A549 (cell line): ENCODE measurements around the gene RSRC2. TPM values are rescaled to one million over a fixed set of nuclear protein-coding genes. Genes with fewer than 3 reads are reported as not detected.

Experiments used
- ATAC-seq, 2 experiments: fragments of 200-7000 bp in 1 of 2; fragments of >200 bp in 1 of 2; cut with Nextera tagmentation in 1 of 2; cut with Tn5 transposase in 1 of 2; 3 replicates each; pipeline versions ENCODE4 v1.8.0 to v1.9.1; 2018 to 2020; ENCODE audit warnings: mild to moderate bottlenecking in 1 of 2, moderate library complexity in 1 of 2
- CTCF ChIA-PET: fragments of 300-600 bp; sonication (Branson Sonifier 250); formaldehyde crosslinking; extraction: SDS; loops from one replicate; lab custom pipeline; 2021; ENCODE audit warnings: antibody characterized with exemption, inconsistent platforms; lab: Yijun Ruan, JAX
- POLR2A ChIA-PET: fragments of 350-600 bp; formaldehyde crosslinking; extraction: SDS; loops from one replicate; lab custom pipeline; 2021; ENCODE audit warnings: antibody characterized with exemption, inconsistent platforms; lab: Yijun Ruan, JAX
- DNase-seq, 2 experiments: peaks; one replicate each; pipeline versions ENCODE4 v3.0.0 to v3.0.0-alpha.2; 2011 to 2016; ENCODE audit warnings: low read depth in 1 of 2, low spot score in 1 of 2
- FAIRE-seq: peaks from 2 replicates; lab custom pipeline; 2011; peaks lifted over from hg19 to GRCh38; lab: Jason Lieb, UNC
- H3K27ac ChIP-seq, 2 experiments: fragments of >200 bp; sonication (Bioruptor Twin); formaldehyde crosslinking; 3 replicates each; pipeline ENCODE4 v1.5.1; 2016 to 2017
- H3K4me1 ChIP-seq: fragments of >200 bp; sonication (Bioruptor Twin); formaldehyde crosslinking; 3 replicates; pipeline ENCODE4 v1.6.1; 2016
- H3K4me2 ChIP-seq: fragments of >200 bp; sonication (Bioruptor Twin); formaldehyde crosslinking; 3 replicates; pipeline ENCODE4 v1.6.1; 2016
- H3K4me3 ChIP-seq: fragments of >200 bp; sonication (Bioruptor Twin); formaldehyde crosslinking; 3 replicates; pipeline ENCODE4 v1.5.1; 2016
- H3K9me3 ChIP-seq: fragments of >200 bp; sonication (Bioruptor Twin); formaldehyde crosslinking; 3 replicates; pipeline ENCODE4 v1.6.1; 2016
- CHD2 ChIP-seq: fragments of 150-350 bp; IDR thresholded peaks from 2 replicates; pipeline ENCODE4 v1.6.1; 2014; ENCODE audit warnings: low read length; ENCODE audit not compliant: partially characterized antibody
- EHF ChIP-seq: fragments of 250-450 bp; sonication (Bioruptor Pico); IDR thresholded peaks from 2 replicates; pipeline ENCODE4 v1.5.0; 2020; ENCODE audit warnings: mild to moderate bottlenecking
- EHMT2 ChIP-seq: fragments of 200-600 bp; sonication (generic); IDR thresholded peaks from 2 replicates; pipeline ENCODE4 v1.6.1; 2016; ENCODE audit warnings: antibody characterized with exemption, low read depth, mild to moderate bottlenecking, moderate library complexity
- EP300 ChIP-seq, 2 experiments: fragments of >200 bp; sonication (Bioruptor Twin); formaldehyde crosslinking; IDR thresholded peaks; 2 replicates in 1 of 2; 3 replicates in 1 of 2; pipeline ENCODE4 v1.6.1; 2016 to 2017
- ESRRA ChIP-seq: fragments of 150-350 bp; IDR thresholded peaks from 2 replicates; pipeline ENCODE4 v1.6.1; 2014; ENCODE audit warnings: mild to moderate bottlenecking, low read length, borderline replicate concordance
- FOSL2 ChIP-seq, 2 experiments: fragments of 450-650 bp in 1 of 2; fragments of >200 bp in 1 of 2; sonication (Bioruptor Twin) in 1 of 2; formaldehyde crosslinking; IDR thresholded peaks; 2 replicates each; pipeline versions ENCODE4 v1.5.0 to v1.6.1; 2016 to 2020; ENCODE audit warnings: mild to moderate bottlenecking in 1 of 2, moderate library complexity in 1 of 2
- FOXS1 ChIP-seq: fragments of 250-450 bp; sonication (Bioruptor Pico); IDR thresholded peaks from 2 replicates; pipeline ENCODE4 v1.5.0; 2020; ENCODE audit warnings: mild to moderate bottlenecking, moderate library complexity
- GATA3 ChIP-seq: IDR thresholded peaks from 2 replicates; pipeline ENCODE4 v1.6.1; 2012; ENCODE audit warnings: borderline replicate concordance
- HEYL ChIP-seq: fragments of 250-450 bp; sonication (Bioruptor Pico); IDR thresholded peaks from 2 replicates; pipeline ENCODE4 v1.8.0; 2021; ENCODE audit warnings: mild to moderate bottlenecking, moderate library complexity
- HOXA7 ChIP-seq: fragments of 250-450 bp; sonication (Bioruptor Pico); IDR thresholded peaks from 2 replicates; pipeline ENCODE4 v1.5.0; 2020; ENCODE audit warnings: mild to moderate bottlenecking, moderate library complexity
- HOXB5 ChIP-seq: fragments of 250-450 bp; sonication (Bioruptor Pico); IDR thresholded peaks from 2 replicates; pipeline ENCODE4 v1.5.0; 2020; ENCODE audit warnings: mild to moderate bottlenecking, moderate library complexity
- JUN ChIP-seq, 2 experiments: fragments of >200 bp; sonication (Bioruptor Twin); formaldehyde crosslinking; IDR thresholded peaks; 2 replicates in 1 of 2; 3 replicates in 1 of 2; pipeline ENCODE4 v1.6.1; 2016 to 2017
- MAZ ChIP-seq: fragments of 150-350 bp; IDR thresholded peaks from 2 replicates; pipeline ENCODE4 v1.6.1; 2014; ENCODE audit warnings: antibody characterized with exemption, low read depth, low read length, borderline replicate concordance
- NFE2L2 ChIP-seq: fragments of 150-350 bp; conservative IDR thresholded peaks from 2 replicates; pipeline ENCODE4 v1.6.1; 2014; ENCODE audit warnings: low read length
- NR3C1 ChIP-seq: fragments of >200 bp; sonication (Bioruptor Twin); formaldehyde crosslinking; IDR thresholded peaks from 3 replicates; pipeline ENCODE4 v1.6.1; 2017
- RAD21 ChIP-seq, 2 experiments: fragments of >200 bp in 1 of 2; sonication (Bioruptor Twin) in 1 of 2; formaldehyde crosslinking in 1 of 2; IDR thresholded peaks in 1 of 2; conservative IDR thresholded peaks in 1 of 2; 2 replicates in 1 of 2; 3 replicates in 1 of 2; pipeline ENCODE4 v1.6.1; 2012 to 2018; ENCODE audit warnings: inconsistent platforms in 1 of 2
- RFX5 ChIP-seq: fragments of 450-650 bp; IDR thresholded peaks from 2 replicates; pipeline ENCODE4 v1.7.1; 2014; ENCODE audit warnings: antibody characterized with exemption, mild to moderate bottlenecking, moderate library complexity
- RNF2 ChIP-seq: fragments of 200-600 bp; sonication (generic); IDR thresholded peaks from 2 replicates; pipeline ENCODE4 v1.6.1; 2016; ENCODE audit warnings: low read depth, mild to moderate bottlenecking, antibody characterized with exemption, moderate library complexity, borderline replicate concordance
- SMC3 ChIP-seq: fragments of >200 bp; sonication (Bioruptor Twin); formaldehyde crosslinking; IDR thresholded peaks from 3 replicates; pipeline ENCODE4 v1.6.1; 2018; ENCODE audit warnings: inconsistent platforms
- SREBF2 ChIP-seq: fragments of 450-650 bp; IDR thresholded peaks from 2 replicates; pipeline ENCODE4 v1.6.1; 2014; ENCODE audit warnings: mild to moderate bottlenecking, moderate library complexity
- TFCP2L1 ChIP-seq: fragments of 250-450 bp; sonication (Bioruptor Pico); IDR thresholded peaks from 2 replicates; pipeline ENCODE4 v1.5.0; 2021; ENCODE audit warnings: mild to moderate bottlenecking
- WGBS: methylation state at CpG from one replicate; pipeline ENCODE4 v1.1.6; 2017; ENCODE audit errors: missing lambda C conversion rate; 5-methylcytosine and 5-hydroxymethylcytosine counted together
- polyA plus RNA-seq, 4 experiments: library from polyadenylated mRNA; depleted of rRNA in 3 of 4; stranded (reverse); fragments of >200 nt; fragmentation: RNase III in 1 of 4; extraction: RNeasy Plus Mini Kit Qiagen cat#74134 plus additional on column Dnase treatment in 1 of 4; gene quantifications; 2 replicates in 3 of 4; 3 replicates in 1 of 4; pipeline ENCODE4 v1.2.3, GENCODE V29; 2011 to 2017
- TF ChIP-seq, protein P1 (sequence below): IDR thresholded peaks from 2 replicates; pipeline ENCODE4 v1.6.1; 2012
- TF ChIP-seq, protein P2 (sequence below): fragments of 250-450 bp; sonication (Bioruptor Pico); IDR thresholded peaks from 2 replicates; pipeline ENCODE4 v1.5.0; 2020; ENCODE audit warnings: low read depth, mild to moderate bottlenecking, moderate library complexity
- TF ChIP-seq, protein P3 (sequence below): IDR thresholded peaks from 2 replicates; pipeline ENCODE4 v1.6.1; 2012
- TF ChIP-seq, protein P4 (sequence below): fragments of 200-600 bp; sonication (generic); IDR thresholded peaks from 2 replicates; pipeline ENCODE4 v1.6.1; 2016; ENCODE audit warnings: antibody characterized with exemption, mild to moderate bottlenecking, moderate library complexity

The RSRC2 gene
- polyA plus RNA-seq, 2 of the 4 experiments (the other 2 are of a cell fraction), result 72.8 to 83.3 TPM

DNA sequence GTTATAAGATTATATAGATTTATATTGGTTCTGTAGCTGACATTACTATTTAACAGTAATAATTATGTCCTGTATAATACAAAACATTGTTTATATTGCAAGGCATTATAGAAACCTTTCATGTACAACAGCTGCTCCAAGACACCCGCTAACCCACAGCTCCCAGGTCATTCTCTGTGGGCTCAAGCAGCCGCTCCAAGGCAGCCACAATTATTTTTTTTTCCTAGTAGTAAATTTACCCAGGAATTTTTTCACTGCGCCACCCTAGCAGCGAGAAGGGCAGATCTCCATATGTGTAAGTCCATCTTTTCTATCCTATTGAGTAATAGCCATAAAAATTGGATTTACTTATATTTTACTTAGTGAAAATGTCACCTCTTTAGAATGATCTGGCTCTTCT, 36.6 kb upstream of the RSRC2 start:
- FAIRE-seq (no peak), ATAC-seq (no peak), DNase-seq (no peak)
- H3K27ac ChIP-seq, result no peak overlapping the region
- H3K9me3 ChIP-seq, result no peaks in the 10 kb centered on the region
- H3K4me2 ChIP-seq, result no peak overlapping the region
- no peak for TF ChIP-seq NFE2L2
- no peak for TF ChIP-seq RFX5
- no peak for TF ChIP-seq MAZ
- no peak for TF ChIP-seq ESRRA
- no peak for TF ChIP-seq EHF (CRISPR knock-in tag)
- no peak for TF ChIP-seq JUN (IDR thresholded peaks at IDR 0.05)
- no peak for TF ChIP-seq HOXA7 (CRISPR knock-in tag)
- no peak for TF ChIP-seq FOSL2 (IDR thresholded peaks at IDR 0.05)
- TF ChIP-seq FOSL2 (CRISPR knock-in tag; IDR thresholded peaks at IDR 0.05), result no peak
- TF ChIP-seq HOXB5 (CRISPR knock-in tag), result no peak
- TF ChIP-seq, protein P1, sequence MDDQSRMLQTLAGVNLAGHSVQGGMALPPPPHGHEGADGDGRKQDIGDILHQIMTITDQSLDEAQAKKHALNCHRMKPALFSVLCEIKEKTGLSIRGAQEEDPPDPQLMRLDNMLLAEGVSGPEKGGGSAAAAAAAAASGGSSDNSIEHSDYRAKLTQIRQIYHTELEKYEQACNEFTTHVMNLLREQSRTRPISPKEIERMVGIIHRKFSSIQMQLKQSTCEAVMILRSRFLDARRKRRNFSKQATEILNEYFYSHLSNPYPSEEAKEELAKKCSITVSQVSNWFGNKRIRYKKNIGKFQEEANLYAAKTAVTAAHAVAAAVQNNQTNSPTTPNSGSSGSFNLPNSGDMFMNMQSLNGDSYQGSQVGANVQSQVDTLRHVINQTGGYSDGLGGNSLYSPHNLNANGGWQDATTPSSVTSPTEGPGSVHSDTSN, result no peak
- no peak for TF ChIP-seq HEYL (CRISPR knock-in tag)
- TF ChIP-seq RAD21 (conservative IDR thresholded peaks at IDR 0.05 in 1 of 2, IDR thresholded peaks at IDR 0.05 in 1 of 2), result no peak
- no peak for TF ChIP-seq GATA3
- TF ChIP-seq FOXS1 (CRISPR knock-in tag), result no peak
- TF ChIP-seq EP300 (IDR thresholded peaks at IDR 0.05), result no peak
- TF ChIP-seq EHMT2, result no peak
- no peak for TF ChIP-seq SREBF2
- POLR2A ChIA-PET, result no interaction called here
- no peak overlapping the region for H3K4me3 ChIP-seq
- WGBS, result 94% methylated on average over 4 of the region's 4 CpGs
- CTCF ChIA-PET, result interaction anchor here (1.0 kb wide), 1 partner anchor 24 kb away, joined by 4 read pairs; no protein-coding TSS in a partner anchor
- H3K4me1 ChIP-seq, result no peaks in the 10 kb centered on the region

DNA sequence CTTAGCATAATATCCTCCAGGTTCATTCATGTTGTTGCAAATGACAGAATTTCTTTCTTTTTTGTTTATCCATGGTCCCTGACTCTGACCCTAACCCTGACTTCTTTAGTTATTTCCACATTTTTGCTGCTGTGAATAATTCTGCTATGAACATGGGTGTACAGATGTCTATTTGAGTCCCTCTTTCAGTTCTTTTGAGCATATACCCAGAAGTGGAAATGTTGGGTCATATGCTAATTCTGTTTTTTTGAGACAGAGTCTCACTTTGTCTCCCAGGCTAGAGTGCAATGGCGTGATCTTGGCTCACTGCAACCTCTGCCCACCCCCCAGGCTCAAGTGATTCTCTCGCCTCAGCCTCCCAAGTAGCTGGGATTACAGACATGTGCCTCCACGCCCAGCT, 33.4 kb upstream of the RSRC2 start:
- no peak for DNase-seq

DNA sequence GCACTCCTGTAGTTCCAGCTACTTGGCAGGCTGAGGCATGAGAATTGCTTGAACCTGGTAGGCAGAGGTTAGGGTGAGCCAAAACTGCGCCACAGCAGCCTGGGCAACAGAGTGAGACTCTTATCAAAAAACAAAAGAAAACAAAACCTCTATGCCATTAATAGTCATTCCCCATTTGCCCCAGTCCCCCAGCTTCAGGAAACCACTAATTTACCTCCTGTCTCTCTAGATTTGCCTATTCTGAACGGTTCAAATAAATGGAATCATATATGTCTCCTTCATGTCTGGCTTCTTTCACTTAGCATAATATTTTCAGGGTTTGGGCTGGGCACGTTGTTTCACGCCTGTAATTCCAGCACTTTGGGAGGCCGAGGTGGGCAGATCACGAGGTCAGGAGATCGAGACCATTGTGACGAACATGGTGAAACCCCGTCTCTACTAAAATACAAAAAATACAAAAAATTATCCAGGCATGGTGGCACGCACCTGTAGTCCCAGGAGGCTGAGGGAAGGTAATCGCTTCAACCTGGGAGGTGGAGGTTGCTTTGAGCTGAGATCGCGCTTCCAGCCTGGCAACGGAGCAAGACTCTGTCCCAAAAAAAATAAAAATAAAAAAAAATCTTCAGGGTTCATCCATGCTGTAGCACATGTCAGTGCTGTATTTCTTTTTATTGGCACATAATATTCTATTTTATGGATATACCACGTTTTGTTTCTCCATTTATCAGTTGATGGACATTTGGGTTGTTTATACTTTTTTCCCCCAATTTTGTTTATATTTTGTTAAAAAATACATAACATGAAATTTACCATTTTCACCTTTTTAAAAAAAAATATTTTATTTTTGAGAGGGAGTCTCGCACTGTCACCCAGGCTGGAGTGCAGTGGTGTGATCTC, 32.3 kb upstream of the RSRC2 start:
- no peak for ATAC-seq
- WGBS, result 96% methylated on average over 16 of the region's 16 CpGs
- no peak overlapping the region for H3K4me3 ChIP-seq
- no peak for FAIRE-seq
- H3K4me1 ChIP-seq, result no peaks in the 10 kb centered on the region
- TF ChIP-seq, protein P2, sequence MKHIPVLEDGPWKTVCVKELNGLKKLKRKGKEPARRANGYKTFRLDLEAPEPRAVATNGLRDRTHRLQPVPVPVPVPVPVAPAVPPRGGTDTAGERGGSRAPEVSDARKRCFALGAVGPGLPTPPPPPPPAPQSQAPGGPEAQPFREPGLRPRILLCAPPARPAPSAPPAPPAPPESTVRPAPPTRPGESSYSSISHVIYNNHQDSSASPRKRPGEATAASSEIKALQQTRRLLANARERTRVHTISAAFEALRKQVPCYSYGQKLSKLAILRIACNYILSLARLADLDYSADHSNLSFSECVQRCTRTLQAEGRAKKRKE (CRISPR knock-in tag), result no peak
- TF ChIP-seq HOXB5 (CRISPR knock-in tag) (no peak), FOSL2 (IDR thresholded peaks at IDR 0.05) (no peak), FOSL2 (CRISPR knock-in tag; IDR thresholded peaks at IDR 0.05) (no peak), HEYL (CRISPR knock-in tag) (no peak), CHD2 (no peak), MAZ (no peak), JUN (IDR thresholded peaks at IDR 0.05) (no peak), TFCP2L1 (no peak), NR3C1 (no peak), EHF (CRISPR knock-in tag) (no peak), RFX5 (no peak), SMC3 (no peak), RNF2 (no peak)
- TF ChIP-seq, protein P3, sequence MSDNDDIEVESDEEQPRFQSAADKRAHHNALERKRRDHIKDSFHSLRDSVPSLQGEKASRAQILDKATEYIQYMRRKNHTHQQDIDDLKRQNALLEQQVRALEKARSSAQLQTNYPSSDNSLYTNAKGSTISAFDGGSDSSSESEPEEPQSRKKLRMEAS, result no peak
- TF ChIP-seq, protein P4, sequence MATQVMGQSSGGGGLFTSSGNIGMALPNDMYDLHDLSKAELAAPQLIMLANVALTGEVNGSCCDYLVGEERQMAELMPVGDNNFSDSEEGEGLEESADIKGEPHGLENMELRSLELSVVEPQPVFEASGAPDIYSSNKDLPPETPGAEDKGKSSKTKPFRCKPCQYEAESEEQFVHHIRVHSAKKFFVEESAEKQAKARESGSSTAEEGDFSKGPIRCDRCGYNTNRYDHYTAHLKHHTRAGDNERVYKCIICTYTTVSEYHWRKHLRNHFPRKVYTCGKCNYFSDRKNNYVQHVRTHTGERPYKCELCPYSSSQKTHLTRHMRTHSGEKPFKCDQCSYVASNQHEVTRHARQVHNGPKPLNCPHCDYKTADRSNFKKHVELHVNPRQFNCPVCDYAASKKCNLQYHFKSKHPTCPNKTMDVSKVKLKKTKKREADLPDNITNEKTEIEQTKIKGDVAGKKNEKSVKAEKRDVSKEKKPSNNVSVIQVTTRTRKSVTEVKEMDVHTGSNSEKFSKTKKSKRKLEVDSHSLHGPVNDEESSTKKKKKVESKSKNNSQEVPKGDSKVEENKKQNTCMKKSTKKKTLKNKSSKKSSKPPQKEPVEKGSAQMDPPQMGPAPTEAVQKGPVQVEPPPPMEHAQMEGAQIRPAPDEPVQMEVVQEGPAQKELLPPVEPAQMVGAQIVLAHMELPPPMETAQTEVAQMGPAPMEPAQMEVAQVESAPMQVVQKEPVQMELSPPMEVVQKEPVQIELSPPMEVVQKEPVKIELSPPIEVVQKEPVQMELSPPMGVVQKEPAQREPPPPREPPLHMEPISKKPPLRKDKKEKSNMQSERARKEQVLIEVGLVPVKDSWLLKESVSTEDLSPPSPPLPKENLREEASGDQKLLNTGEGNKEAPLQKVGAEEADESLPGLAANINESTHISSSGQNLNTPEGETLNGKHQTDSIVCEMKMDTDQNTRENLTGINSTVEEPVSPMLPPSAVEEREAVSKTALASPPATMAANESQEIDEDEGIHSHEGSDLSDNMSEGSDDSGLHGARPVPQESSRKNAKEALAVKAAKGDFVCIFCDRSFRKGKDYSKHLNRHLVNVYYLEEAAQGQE, result no peak
- no peak overlapping the region for H3K27ac ChIP-seq
- no peaks in the 10 kb centered on the region for H3K9me3 ChIP-seq
- ChIA-PET POLR2A (no interaction called here), CTCF (no interaction called here)
- no peak overlapping the region for H3K4me2 ChIP-seq
- DNase-seq, result no peak

More for the DNA sequence above, 33.4 kb upstream of the RSRC2 start:
- Histone ChIP-seq H3K4me2 (no peak overlapping the region), H3K27ac (no peak overlapping the region)
- ATAC-seq (no peak), FAIRE-seq (no peak)
- POLR2A ChIA-PET, result no interaction called here
- no peak for TF ChIP-seq CHD2
- no peak for TF ChIP-seq EHF (CRISPR knock-in tag)
- TF ChIP-seq TFCP2L1, result no peak
- no peak for TF ChIP-seq NR3C1
- TF ChIP-seq, all 56 proteins: peak for 0
- Histone ChIP-seq H3K4me1 (no peaks in the 10 kb centered on the region), H3K9me3 (no peaks in the 10 kb centered on the region), H3K4me3 (no peak overlapping the region)
- 95% methylated on average over 3 of the region's 3 CpGs for WGBS
- CTCF ChIA-PET, result no interaction called here
